ENCODE data around the gene HNRNPA0. TPM values are rescaled to one million over a fixed set of nuclear protein-coding genes. Genes with fewer than 3 reads are reported as not detected.
"Not testable (repeated sequence)": the region's sequence is repeated elsewhere in the genome, so short reads cannot be mapped to it uniquely, and the experiment has no call there.

HNRNPA0 gene
- polyA plus RNA-seq, 3 donors: 8.3 to 15.5 (median 10.8) TPM

DNA sequence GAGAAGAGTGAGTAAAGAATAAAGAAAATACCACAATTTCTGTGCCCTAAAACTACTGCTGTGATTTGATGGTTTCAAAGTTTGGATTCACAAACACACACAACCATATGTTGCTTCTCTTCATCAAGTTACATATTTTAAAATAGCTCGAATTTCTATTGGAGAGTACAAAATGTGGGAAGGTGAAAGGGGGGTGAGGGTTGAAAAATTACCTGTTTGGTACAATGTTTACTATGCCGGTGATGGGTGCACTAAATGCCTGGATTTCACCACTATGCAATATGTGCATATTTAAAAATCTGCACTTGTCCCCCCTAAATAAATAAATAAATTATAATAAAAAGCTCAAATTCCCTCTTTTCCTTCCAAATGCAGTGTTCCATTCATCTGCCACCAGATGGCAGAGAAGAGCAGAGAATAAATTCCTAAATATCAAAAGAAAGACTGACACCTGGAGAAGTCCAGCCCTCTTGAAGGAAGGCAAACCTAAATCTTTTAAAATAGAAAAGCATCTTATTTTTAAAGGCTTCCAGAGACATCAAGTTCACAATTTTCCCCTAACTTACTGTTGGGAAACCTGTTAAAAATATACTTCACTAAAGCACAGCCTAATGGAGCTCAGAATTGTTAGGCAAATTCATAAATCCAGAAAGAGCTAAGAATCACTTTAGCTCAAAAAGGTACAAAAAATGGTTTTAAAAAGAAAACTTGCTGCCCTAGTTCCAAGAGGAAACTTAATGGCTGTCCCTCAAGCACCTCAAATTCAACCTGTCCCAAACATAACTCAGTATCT is 24.8 kb upstream of the HNRNPA0 start:
- no CpG with 5 or more reads among the region's 2 CpGs for WGBS (ENCODE audit: insufficient coverage)
- Histone ChIP-seq H3K27ac (ENCODE audit: low read depth in 1 of 2, low read length in 2 of 2) (no peak overlapping the region), H3K79me2 (ENCODE audit: insufficient read depth, low read length) (no peaks in the 10 kb centered on the region), H3K4me3 (replicated peaks in 1 of 3; ENCODE audit: low read depth in 2 of 3, low read length in 3 of 3) (no peak overlapping the region), H3K4me1 (ENCODE audit: control insufficient read depth in 1 of 2, insufficient read depth in 2 of 2, low read length in 2 of 2) (no peaks in the 10 kb centered on the region), H2AFZ (ENCODE audit: insufficient read depth, low read depth, low read length, poor library complexity, severe bottlenecking) (no peak overlapping the region), H3K27me3 (ENCODE audit: control insufficient read depth in 2 of 2, insufficient read depth in 2 of 2, low read length in 2 of 2) (no peaks in the 10 kb centered on the region), H3K4me2 (replicated peaks; ENCODE audit: extremely low read depth, low read length, poor library complexity, severe bottlenecking) (no peak overlapping the region), H3K9ac (ENCODE audit: insufficient read depth, low read length, poor library complexity, severe bottlenecking) (no peak overlapping the region), H3K36me3 (replicated peaks in 1 of 2; ENCODE audit: control insufficient read depth in 1 of 2, insufficient read depth in 2 of 2, low read length in 2 of 2) (no peaks in the 10 kb centered on the region), H3K9me3 (replicated peaks in 1 of 2; ENCODE audit: control insufficient read depth in 1 of 2, insufficient read depth in 1 of 2, low read length in 2 of 2) (no peaks in the 10 kb centered on the region), H4K20me1 (ENCODE audit: insufficient read depth, low read length) (no peaks in the 10 kb centered on the region)
- H3K9me3 Mint-ChIP-seq: no peaks in the 10 kb centered on the region
- H3K27me3 Mint-ChIP-seq (ENCODE audit: low read depth in 3 of 3): peaks cover 0 to 3% (median 1%) of the 10 kb centered on the region in 3 donors
- intact Hi-C loops (cut with micrococcal nuclease): loop anchor here (10.0 kb wide), 2 partner anchors 286 to 356 kb away; partner anchors contain the start of gene NME5 (in 2 of the 2)
- TF ChIP-seq, protein P1, sequence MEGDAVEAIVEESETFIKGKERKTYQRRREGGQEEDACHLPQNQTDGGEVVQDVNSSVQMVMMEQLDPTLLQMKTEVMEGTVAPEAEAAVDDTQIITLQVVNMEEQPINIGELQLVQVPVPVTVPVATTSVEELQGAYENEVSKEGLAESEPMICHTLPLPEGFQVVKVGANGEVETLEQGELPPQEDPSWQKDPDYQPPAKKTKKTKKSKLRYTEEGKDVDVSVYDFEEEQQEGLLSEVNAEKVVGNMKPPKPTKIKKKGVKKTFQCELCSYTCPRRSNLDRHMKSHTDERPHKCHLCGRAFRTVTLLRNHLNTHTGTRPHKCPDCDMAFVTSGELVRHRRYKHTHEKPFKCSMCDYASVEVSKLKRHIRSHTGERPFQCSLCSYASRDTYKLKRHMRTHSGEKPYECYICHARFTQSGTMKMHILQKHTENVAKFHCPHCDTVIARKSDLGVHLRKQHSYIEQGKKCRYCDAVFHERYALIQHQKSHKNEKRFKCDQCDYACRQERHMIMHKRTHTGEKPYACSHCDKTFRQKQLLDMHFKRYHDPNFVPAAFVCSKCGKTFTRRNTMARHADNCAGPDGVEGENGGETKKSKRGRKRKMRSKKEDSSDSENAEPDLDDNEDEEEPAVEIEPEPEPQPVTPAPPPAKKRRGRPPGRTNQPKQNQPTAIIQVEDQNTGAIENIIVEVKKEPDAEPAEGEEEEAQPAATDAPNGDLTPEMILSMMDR (IDR thresholded peaks at IDR 0.05): peak; percentile 78
- no peak overlapping the region for H3K27ac Mint-ChIP-seq
- no peak overlapping the region for H3K4me3 Mint-ChIP-seq
- no peaks in the 10 kb centered on the region for H3K4me1 Mint-ChIP-seq
- DNase-seq: peak; percentile 6 to 23 (median 16)
- H3K36me3 Mint-ChIP-seq: no peaks in the 10 kb centered on the region

DNA sequence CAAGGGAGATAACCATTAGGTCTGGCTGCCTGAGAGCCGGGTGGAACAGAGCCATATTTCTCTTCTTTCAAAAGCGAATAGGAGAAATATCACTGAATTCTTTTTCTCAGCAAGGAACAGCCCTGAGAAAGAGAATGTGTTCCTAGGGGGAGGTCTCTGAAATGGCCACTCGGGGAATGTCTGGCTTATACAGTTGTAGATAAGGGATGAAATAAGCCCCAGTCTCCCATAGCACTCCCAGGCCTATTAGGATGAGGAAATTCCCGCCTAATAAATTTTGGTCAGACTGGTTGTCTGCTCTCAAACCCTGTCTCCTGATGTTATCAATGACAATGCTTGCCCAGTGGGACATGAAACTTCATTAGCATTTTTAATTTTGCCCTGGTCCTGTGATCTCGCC is 13.8 kb upstream of the HNRNPA0 start:
- H3K9me3 ChIP-seq (replicated peaks in 1 of 2; ENCODE audit: control insufficient read depth in 1 of 2, insufficient read depth in 1 of 2, low read length in 2 of 2): peaks cover 8 to 15% of the 10 kb centered on the region in 2 donors
- H3K27me3 Mint-ChIP-seq (ENCODE audit: low read depth in 3 of 3); H3K4me3 ChIP-seq (replicated peaks in 1 of 3; ENCODE audit: low read depth in 2 of 3, low read length in 3 of 3); H3K36me3 Mint-ChIP-seq; H3K79me2 ChIP-seq (ENCODE audit: insufficient read depth, low read length); H3K4me1 Mint-ChIP-seq; H3K4me3 Mint-ChIP-seq; H3K27ac Mint-ChIP-seq; intact Hi-C loops (cut with micrococcal nuclease); DNase-seq; H3K27ac ChIP-seq (ENCODE audit: low read depth in 1 of 2, low read length in 2 of 2); H4K20me1 ChIP-seq (ENCODE audit: insufficient read depth, low read length); H3K36me3 ChIP-seq (replicated peaks in 1 of 2; ENCODE audit: control insufficient read depth in 1 of 2, insufficient read depth in 2 of 2, low read length in 2 of 2); H2AFZ ChIP-seq (ENCODE audit: insufficient read depth, low read depth, low read length, poor library complexity, severe bottlenecking); H3K4me2 ChIP-seq (replicated peaks; ENCODE audit: extremely low read depth, low read length, poor library complexity, severe bottlenecking); H3K27me3 ChIP-seq (ENCODE audit: control insufficient read depth in 2 of 2, insufficient read depth in 2 of 2, low read length in 2 of 2); H3K9ac ChIP-seq (ENCODE audit: insufficient read depth, low read length, poor library complexity, severe bottlenecking); H3K4me1 ChIP-seq (ENCODE audit: control insufficient read depth in 1 of 2, insufficient read depth in 2 of 2, low read length in 2 of 2): not testable (repeated sequence)
- 100% methylated on average over 2 of the region's 5 CpGs for WGBS (ENCODE audit: insufficient coverage)
- peaks cover 12 to 36% (median 24%) of the 10 kb centered on the region in 7 donors for H3K9me3 Mint-ChIP-seq

Data from CD14-positive monocyte (primary cell).